ENCODE results near the gene USP44. TPM values are rescaled to one million over a fixed set of nuclear protein-coding genes. Genes with fewer than 3 reads are reported as not detected.

The USP44 gene
- total and polyA plus RNA-seq, 2 donors from 2014 or later: 0.52 to 2.8 TPM

GRCh38 chr12:95522692-95523091 lies 28.6 kb downstream of the USP44 start:
- no peak for TF ChIP-seq CTCF (IDR thresholded peaks at IDR 0.05; ENCODE audit: borderline replicate concordance, extremely low read depth, insufficient read depth)
- intact Hi-C loops (cut with DNase I): no loop called here
- Histone ChIP-seq H3K4me1 (ENCODE audit: control insufficient read depth in 2 of 3, insufficient read depth in 2 of 3, low read depth in 1 of 3, low read length in 3 of 3) (no peaks in the 10 kb centered on the region), H3K4me3 (ENCODE audit: low read length in 3 of 3) (no peak overlapping the region), H3K9ac (ENCODE audit: low read length in 3 of 3) (no peak overlapping the region), H3K9me3 (ENCODE audit: control insufficient read depth in 2 of 3, insufficient read depth in 1 of 3, low read length in 3 of 3) (no peaks in the 10 kb centered on the region), H3K27ac (ENCODE audit: low read depth in 2 of 2, low read length in 2 of 2) (no peak overlapping the region), H3K27me3 (ENCODE audit: control insufficient read depth, insufficient read depth, low read length) (no peaks in the 10 kb centered on the region), H3K36me3 (ENCODE audit: control insufficient read depth in 2 of 3, insufficient read depth in 3 of 3, low read length in 3 of 3) (no peaks in the 10 kb centered on the region)
- FAIRE-seq (no peak), DNase-seq (no peak)

GRCh38 chr12:95520816-95521215 lies 30.5 kb downstream of the USP44 start:
- Histone ChIP-seq H3K4me1 (ENCODE audit: control insufficient read depth in 2 of 3, insufficient read depth in 2 of 3, low read depth in 1 of 3, low read length in 3 of 3) (no peaks in the 10 kb centered on the region), H3K36me3 (ENCODE audit: control insufficient read depth in 2 of 3, insufficient read depth in 3 of 3, low read length in 3 of 3) (no peaks in the 10 kb centered on the region), H3K27ac (ENCODE audit: low read depth in 2 of 2, low read length in 2 of 2) (no peak overlapping the region), H3K4me3 (ENCODE audit: low read length in 3 of 3) (no peak overlapping the region), H3K9me3 (ENCODE audit: control insufficient read depth in 2 of 3, insufficient read depth in 1 of 3, low read length in 3 of 3) (no peaks in the 10 kb centered on the region), H3K9ac (ENCODE audit: low read length in 3 of 3) (no peak overlapping the region), H3K27me3 (ENCODE audit: control insufficient read depth, insufficient read depth, low read length) (no peaks in the 10 kb centered on the region)
- intact Hi-C loops (cut with DNase I): no loop called here
- DNase-seq: no peak
- no peak for FAIRE-seq
- no peak for TF ChIP-seq CTCF (IDR thresholded peaks at IDR 0.05; ENCODE audit: borderline replicate concordance, extremely low read depth, insufficient read depth)

- DNase-seq: no peak
- Histone ChIP-seq H3K27me3 (ENCODE audit: control insufficient read depth, insufficient read depth, low read length) (no peaks in the 10 kb centered on the region), H3K4me1 (ENCODE audit: control insufficient read depth in 2 of 3, insufficient read depth in 2 of 3, low read depth in 1 of 3, low read length in 3 of 3) (no peaks in the 10 kb centered on the region), H3K27ac (ENCODE audit: low read depth in 2 of 2, low read length in 2 of 2) (no peak overlapping the region), H3K36me3 (ENCODE audit: control insufficient read depth in 2 of 3, insufficient read depth in 3 of 3, low read length in 3 of 3) (peaks cover 0 to 14% (median 7%) of the 10 kb centered on the region in 3 donors), H3K9ac (ENCODE audit: low read length in 3 of 3) (no peak overlapping the region), H3K9me3 (ENCODE audit: control insufficient read depth in 2 of 3, insufficient read depth in 1 of 3, low read length in 3 of 3) (no peaks in the 10 kb centered on the region), H3K4me3 (ENCODE audit: low read length in 3 of 3) (no peak overlapping the region)
- intact Hi-C loops (cut with DNase I): no loop called here
- no peak for FAIRE-seq
- no peak for TF ChIP-seq CTCF (IDR thresholded peaks at IDR 0.05; ENCODE audit: borderline replicate concordance, extremely low read depth, insufficient read depth)
Measured at GRCh38 chr12:95518944-95519343, 32.3 kb downstream of the USP44 start.

GRCh38 chr12:95517246-95517645 lies 34.0 kb downstream of the USP44 start:
- no peaks in the 10 kb centered on the region for H3K9me3 ChIP-seq (ENCODE audit: control insufficient read depth in 2 of 3, insufficient read depth in 1 of 3, low read length in 3 of 3)
- FAIRE-seq (no peak), DNase-seq (no peak)
- intact Hi-C loops (cut with DNase I): no loop called here
- H3K9ac ChIP-seq (ENCODE audit: low read length in 3 of 3): no peak overlapping the region
- TF ChIP-seq CTCF (IDR thresholded peaks at IDR 0.05; ENCODE audit: borderline replicate concordance, extremely low read depth, insufficient read depth): no peak
- no peak overlapping the region for H3K4me3 ChIP-seq (ENCODE audit: low read length in 3 of 3)
- peaks cover 0 to 26% (median 18%) of the 10 kb centered on the region in 3 donors for H3K36me3 ChIP-seq (ENCODE audit: control insufficient read depth in 2 of 3, insufficient read depth in 3 of 3, low read length in 3 of 3)
- H3K4me1 ChIP-seq (ENCODE audit: control insufficient read depth in 2 of 3, insufficient read depth in 2 of 3, low read depth in 1 of 3, low read length in 3 of 3): no peaks in the 10 kb centered on the region
- H3K27me3 ChIP-seq (ENCODE audit: control insufficient read depth, insufficient read depth, low read length): no peaks in the 10 kb centered on the region
- H3K27ac ChIP-seq (ENCODE audit: low read depth in 2 of 2, low read length in 2 of 2): no peak overlapping the region

Data from kidney (tissue), 14 donors.